HepG2 (cell line): ENCODE results near the gene SPRYD4. TPM values are rescaled to one million over a fixed set of nuclear protein-coding genes. Genes with fewer than 3 reads are reported as not detected.

ENCODE experiments used
- AHR ChIP-seq: IDR thresholded peaks from 2 replicates; pipeline ENCODE4 v1.6.1; 2018; ENCODE audit warnings: missing genetic modification reagents, missing compliant biosample characterization
- ARID2 ChIP-seq: sonication (generic); formaldehyde crosslinking; IDR thresholded peaks from 2 replicates; pipeline ENCODE4 v1.8.1; 2022; ENCODE audit warnings: mild to moderate bottlenecking, missing genetic modification reagents, borderline replicate concordance
- CENPX ChIP-seq: sonication (generic); formaldehyde crosslinking; IDR thresholded peaks from 2 replicates; pipeline ENCODE4 v1.9.0; 2021; ENCODE audit warnings: mild to moderate bottlenecking, missing genetic modification reagents, moderate library complexity
- E2F5 ChIP-seq: sonication (generic); formaldehyde crosslinking; conservative IDR thresholded peaks from 2 replicates; pipeline ENCODE4 v1.4.0; 2020; ENCODE audit warnings: missing genetic modification reagents
- FOXM1 ChIP-seq: sonication (generic); formaldehyde crosslinking; IDR thresholded peaks from 2 replicates; pipeline ENCODE4 v1.5.0; 2020; ENCODE audit warnings: missing genetic modification reagents
- MED8 ChIP-seq: sonication (generic); formaldehyde crosslinking; IDR thresholded peaks from 2 replicates; pipeline ENCODE4 v1.8.1; 2023; ENCODE audit warnings: mild to moderate bottlenecking, missing genetic modification reagents; ENCODE audit not compliant: insufficient replicate concordance
- MLXIP ChIP-seq: sonication (generic); formaldehyde crosslinking; IDR thresholded peaks from 2 replicates; pipeline ENCODE4 v1.9.0; 2021; ENCODE audit warnings: missing genetic modification reagents, borderline replicate concordance
- NFE2 ChIP-seq: sonication (generic); formaldehyde crosslinking; IDR thresholded peaks from 2 replicates; pipeline ENCODE4 v1.4.0; 2020; ENCODE audit warnings: missing genetic modification reagents
- RARG ChIP-seq: sonication (generic); formaldehyde crosslinking; IDR thresholded peaks from 2 replicates; pipeline ENCODE4 v1.4.0; 2020; ENCODE audit warnings: low read depth, mild to moderate bottlenecking, missing genetic modification reagents
- RCOR2 ChIP-seq: IDR thresholded peaks from 2 replicates; pipeline ENCODE4 v1.6.1; 2016; ENCODE audit warnings: missing biosample characterization, missing genetic modification reagents
- TEF ChIP-seq: sonication (generic); formaldehyde crosslinking; IDR thresholded peaks from 2 replicates; pipeline ENCODE4 v1.5.0; 2020; ENCODE audit warnings: missing genetic modification reagents
- THAP7 ChIP-seq: sonication (generic); formaldehyde crosslinking; IDR thresholded peaks from 2 replicates; pipeline ENCODE4 v1.8.1; 2023; ENCODE audit warnings: mild to moderate bottlenecking, missing genetic modification reagents
- YY1 ChIP-seq: IDR thresholded peaks from 2 replicates; pipeline ENCODE4 v1.6.1; 2011; ENCODE audit warnings: low read length, low read depth, moderate library complexity, mild to moderate bottlenecking; ENCODE audit not compliant: insufficient read depth, insufficient replicate concordance
- ZFP36L2 ChIP-seq: sonication (generic); formaldehyde crosslinking; IDR thresholded peaks from 2 replicates; pipeline ENCODE4 v1.4.0; 2020; ENCODE audit warnings: missing genetic modification reagents
- ZNF142 ChIP-seq: sonication (generic); formaldehyde crosslinking; IDR thresholded peaks from 2 replicates; pipeline ENCODE4 v1.4.0; 2020; ENCODE audit warnings: missing genetic modification reagents
- ZNF501 ChIP-seq: sonication (generic); formaldehyde crosslinking; IDR thresholded peaks from 2 replicates; pipeline ENCODE4 v1.5.1; 2020; ENCODE audit warnings: mild to moderate bottlenecking, moderate library complexity, missing genetic modification reagents
- ZNF547 ChIP-seq: sonication (generic); formaldehyde crosslinking; IDR thresholded peaks from 2 replicates; pipeline ENCODE4 v1.5.1; 2020; ENCODE audit warnings: mild to moderate bottlenecking, missing genetic modification reagents
- ZNF572 ChIP-seq: sonication (generic); formaldehyde crosslinking; IDR thresholded peaks from 2 replicates; pipeline ENCODE4 v1.5.1; 2020; ENCODE audit warnings: mild to moderate bottlenecking, missing genetic modification reagents
- polyA plus RNA-seq, 8 experiments: library from polyadenylated mRNA; depleted of rRNA in 3 of 8; stranded (reverse) in 7 of 8; unstranded in 1 of 8; fragments of >200 nt; fragmentation: Illumina TruSeq in 4 of 8; extraction: Trizol in 4 of 8; gene quantifications; 2 replicates each; pipeline versions ENCODE4 v1.2.1 to v1.2.3, GENCODE V29; 2011 to 2016; ENCODE audit warnings: low read depth in 4 of 8, missing spikeins in 1 of 8, mixed read lengths in 1 of 8; ENCODE audit not compliant: insufficient read depth in 1 of 8
- total RNA-seq, 5 experiments: library from RNA; depleted of rRNA; stranded (reverse); fragments of >200 nt; fragmentation: Illumina TruSeq; extraction: Trizol; gene quantifications; 2 replicates each; pipeline ENCODE4 v1.2.3, GENCODE V29; 2016; ENCODE audit warnings: low read depth in 1 of 5

SPRYD4 gene
- total and polyA plus RNA-seq, 2 of the 13 experiments (the other 11 are each of a cell fraction or from before 2014, with no cell fraction given): 3.9 to 4.5 TPM

GRCh38 chr12:56468216-56469006, at the start of gene SPRYD4 (continued):
- TF ChIP-seq ZFP36L2: 0 out of 2 replicates have a peak, but pooled peaks have one; percentile 51
- TF ChIP-seq YY1: peak; percentile 94
- no peak for TF ChIP-seq ARID2 (CRISPR knock-in tag)
- no peak; the same call in 1 of the 2 replicates for TF ChIP-seq MLXIP
- TF ChIP-seq FOXM1 (CRISPR knock-in tag): no peak
- no peak; the same call in 1 of the 2 replicates for TF ChIP-seq THAP7
- no peak for TF ChIP-seq CENPX (CRISPR knock-in tag)
- TF ChIP-seq TEF (CRISPR knock-in tag): no peak
- TF ChIP-seq RCOR2 (CRISPR knock-in tag): 0 out of 2 replicates have a peak, but pooled peaks have one; percentile 21
- TF ChIP-seq NFE2 (CRISPR knock-in tag): peak; percentile 12; the same call in 1 of the 2 replicates
- peak; percentile 92 for TF ChIP-seq ZNF501 (CRISPR knock-in tag)
- peak; percentile 33; the same call in 1 of the 2 replicates for TF ChIP-seq ZNF142 (CRISPR knock-in tag)
- TF ChIP-seq AHR (CRISPR knock-in tag): 0 out of 2 replicates have a peak, but pooled peaks have one; percentile 59
- no peak for TF ChIP-seq E2F5
- peak; percentile 93 for TF ChIP-seq ZNF547 (CRISPR knock-in tag)
- peak; percentile 60 for TF ChIP-seq MED8 (CRISPR knock-in tag)
- no peak for TF ChIP-seq ZNF572 (CRISPR knock-in tag)
- no peak for TF ChIP-seq RARG (CRISPR knock-in tag)
